Stomach (tissue), 9 donors: ENCODE results near the gene TRAF3. TPM values are rescaled to one million over a fixed set of nuclear protein-coding genes. Genes with fewer than 3 reads are reported as not detected.
"Not testable (repeated sequence)": the region's sequence is repeated elsewhere in the genome, so short reads cannot be mapped to it uniquely, and the experiment has no call there.

Experiments
- DNase-seq, 2 donors: peaks; one replicate each; pipeline versions ENCODE4 v3.0.0 to v3.0.0-alpha.2; 2013 to 2019
- H3K27ac ChIP-seq, 5 donors: fragments of 200-600 bp in 4 of 5; sonication (generic) in 4 of 5; one replicate each; pipeline ENCODE4 v1.5.1; 2013 to 2019; ENCODE audit warnings: mild to moderate bottlenecking in 1 of 5, moderate library complexity in 1 of 5
- H3K27me3 ChIP-seq, 3 donors: fragments of 200-600 bp; sonication (generic); one replicate each; pipeline ENCODE4 v1.5.1; 2017 to 2019; ENCODE audit warnings: mixed run types in 1 of 3
- H3K36me3 ChIP-seq, 4 donors: fragments of 200-600 bp; sonication (generic); 1 replicate in 3 of 4; 2 replicates in 1 of 4; pipeline ENCODE4 v1.5.1; 2016 to 2019
- H3K4me1 ChIP-seq, 4 donors: fragments of 200-600 bp; sonication (generic); one replicate each; pipeline ENCODE4 v1.5.1; 2016 to 2019
- H3K4me3 ChIP-seq, 4 donors: fragments of 200-600 bp; sonication (generic) in 3 of 4; one replicate each; pipeline ENCODE4 v1.5.1; 2016 to 2019; ENCODE audit warnings: mild to moderate bottlenecking in 1 of 4
- H3K9me3 ChIP-seq, 4 donors: fragments of 200-600 bp; sonication (generic); one replicate each; pipeline ENCODE4 v1.5.1; 2016 to 2019
- CTCF ChIP-seq, 7 experiments: fragments of 450-650 bp in 4 of 7; fragments of 200-600 bp in 3 of 7; sonication (generic) in 3 of 7; IDR thresholded peaks; one replicate each; pipeline ENCODE4 v1.5.1; 2016 to 2019; ENCODE audit warnings: antibody characterized with exemption in 7 of 7, control low read depth in 2 of 7, mild to moderate bottlenecking in 1 of 7
- EP300 ChIP-seq: sonication (generic); formaldehyde crosslinking; IDR thresholded peaks from one replicate; pipeline ENCODE4 v1.6.1; 2017; ENCODE audit warnings: antibody characterized with exemption
- POLR2A ChIP-seq, 4 donors: fragments of 450-650 bp; IDR thresholded peaks; one replicate each; pipeline ENCODE4 v1.6.1; 2016; ENCODE audit warnings: antibody characterized with exemption in 4 of 4, control low read depth in 2 of 4, mild to moderate bottlenecking in 1 of 4, moderate library complexity in 1 of 4
- POLR2AphosphoS5 ChIP-seq, 3 donors: sonication (generic); formaldehyde crosslinking; IDR thresholded peaks; one replicate each; pipeline ENCODE4 v1.6.1; 2016; ENCODE audit warnings: antibody characterized with exemption in 3 of 3
- WGBS, 5 donors: extraction: QIAGEN DNeasy Blood & Tissue Kit in 3 of 5; methylation state at CpG; one replicate each; pipeline versions ENCODE4 v1.1.5 to v1.1.7; 2013 to 2018; 5-methylcytosine and 5-hydroxymethylcytosine counted together
- intact Hi-C: fragments of 100-400 bp; cut with DNase I; formaldehyde crosslinking; loops from one replicate; pipeline ENCODE4 v1.15.1; 2023; ENCODE audit warnings: low total_unique reads
- polyA plus RNA-seq, 3 donors: library from polyadenylated mRNA; stranded (reverse); fragments of 200-250 nt; gene quantifications; one replicate each; pipeline ENCODE4 v1.2.3, GENCODE V29; 2013
- total RNA-seq, 5 donors: library from RNA; depleted of rRNA; stranded (reverse); fragments of >200 nt; gene quantifications; one replicate each; pipeline versions ENCODE4 v1.1.0 to v1.2.3, GENCODE V29; 2014 to 2016
- donor health status: healthy with polysubstance abuse.
- donor health status: Bipolar disorder and iron deficiency.
- donor health status: healthy.

The TRAF3 gene
- total and polyA plus RNA-seq, 8 donors: 3.5 to 30.1 (median 6.3) TPM

DNA sequence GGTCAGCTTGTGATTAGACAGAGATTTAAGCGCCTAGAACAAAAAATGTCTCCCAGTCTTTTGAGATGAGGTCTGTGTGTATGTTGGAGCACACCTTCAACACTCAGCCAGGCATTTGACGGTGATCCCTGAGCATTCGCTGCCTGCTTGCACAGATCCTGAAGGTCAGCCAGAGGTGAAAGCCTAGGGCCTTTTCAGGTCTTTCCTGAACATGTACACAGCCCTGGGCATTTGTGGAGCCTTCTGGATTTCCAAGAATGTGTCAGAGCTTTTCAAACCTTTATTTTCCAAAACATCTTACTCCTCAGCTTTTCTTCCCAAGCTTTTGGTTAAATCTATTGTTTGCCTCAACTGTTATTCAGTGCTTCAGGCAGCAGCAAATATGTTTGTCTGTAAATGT, 86.1 kb downstream of the TRAF3 start:
- DNase-seq: no peak
- TF ChIP-seq EP300: no peak
- no peak for TF ChIP-seq POLR2AphosphoS5 (IDR thresholded peaks at IDR 0.05)
- TF ChIP-seq POLR2A (IDR thresholded peaks at IDR 0.05): no peak
- no peak for TF ChIP-seq CTCF (IDR thresholded peaks at IDR 0.05)
- H3K27me3 ChIP-seq: no peaks in the 10 kb centered on the region
- peaks cover 0 to 7% (median 0%) of the 10 kb centered on the region in 4 donors for H3K36me3 ChIP-seq
- H3K27ac ChIP-seq: no peak overlapping the region
- no peaks in the 10 kb centered on the region for H3K4me1 ChIP-seq
- 88 to 93% (median 91%) methylated on average over 3 of the region's 3 CpGs for WGBS, 5 donors
- H3K9me3 ChIP-seq: peaks cover 0 to 17% (median 4%) of the 10 kb centered on the region in 4 donors
- no peak overlapping the region for H3K4me3 ChIP-seq
- intact Hi-C loops: no loop called here

- H3K27ac ChIP-seq, H3K4me3 ChIP-seq, intact Hi-C loops, DNase-seq, H3K4me1 ChIP-seq, H3K27me3 ChIP-seq: not testable (repeated sequence)
- WGBS, 5 donors: 89 to 98% (median 95%) methylated on average over 4 of the region's 4 CpGs
- Histone ChIP-seq H3K36me3 (peaks cover 0 to 17% (median 9%) of the 10 kb centered on the region in 4 donors), H3K9me3 (peaks cover 0 to 17% (median 4%) of the 10 kb centered on the region in 4 donors)
These were observed 88.7 kb downstream of the TRAF3 start for GRCh38 chr14:102865916-102866315.

DNA sequence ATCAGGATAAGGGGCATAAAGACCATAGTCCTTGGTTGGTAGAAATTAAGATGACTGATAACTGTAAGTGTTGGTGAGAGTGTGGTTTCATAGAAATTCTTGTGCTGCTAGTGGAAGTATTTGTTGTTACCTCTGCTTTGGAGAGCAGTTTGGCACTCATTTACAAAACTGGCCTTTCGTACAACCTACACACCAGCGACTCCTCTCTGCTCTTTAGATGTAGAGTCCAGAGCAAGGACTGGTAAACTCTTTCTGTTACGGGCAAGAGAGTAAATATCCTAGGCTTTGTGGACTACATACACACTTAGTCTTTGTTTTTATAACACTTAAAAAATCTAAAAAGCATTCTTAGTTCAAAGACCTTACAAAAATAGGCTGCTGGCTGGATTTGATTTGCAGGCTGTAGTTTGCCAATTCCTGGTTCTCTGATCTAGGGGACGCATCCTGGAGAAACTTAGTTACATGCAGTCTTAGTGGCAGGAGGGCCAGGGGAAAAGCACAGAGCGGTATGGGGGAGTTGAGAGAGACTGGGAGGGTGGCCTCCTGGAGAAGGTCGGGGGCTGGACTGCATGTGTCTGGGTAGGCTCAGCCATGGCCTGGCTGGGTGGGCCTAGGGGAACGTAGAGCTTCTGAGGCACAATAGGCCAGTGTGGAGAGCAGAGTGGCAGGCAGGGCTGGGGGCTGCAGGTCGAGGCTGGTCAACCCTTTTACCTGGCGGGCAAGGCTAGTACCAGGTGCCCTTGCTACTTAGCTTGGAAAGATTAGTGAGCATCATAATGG, 89.9 kb downstream of the TRAF3 start:
- no peaks in the 10 kb centered on the region for H3K27me3 ChIP-seq
- H3K4me3 ChIP-seq: no peak overlapping the region
- H3K4me1 ChIP-seq: no peaks in the 10 kb centered on the region
- H3K27ac ChIP-seq: no peak overlapping the region
- intact Hi-C loops: no loop called here
- 89 to 92% (median 92%) methylated on average over 9 of the region's 9 CpGs for WGBS, 5 donors
- H3K9me3 ChIP-seq: peaks cover 0 to 6% (median 3%) of the 10 kb centered on the region in 4 donors
- H3K36me3 ChIP-seq: peaks cover 5 to 29% (median 21%) of the 10 kb centered on the region in 4 donors
- no peak for TF ChIP-seq POLR2A (IDR thresholded peaks at IDR 0.05)
- no peak for TF ChIP-seq POLR2AphosphoS5 (IDR thresholded peaks at IDR 0.05)
- no peak for TF ChIP-seq EP300
- no peak for TF ChIP-seq CTCF (IDR thresholded peaks at IDR 0.05)
- DNase-seq: no peak

GRCh38 chr14:102867826-102868580, 90.8 kb downstream of the TRAF3 start:
- peak in 1 of 2 donors; percentile 50 for DNase-seq
- no peak overlapping the region for H3K4me3 ChIP-seq
- WGBS, 5 donors: 89 to 95% (median 91%) methylated on average over 14 to 15 of the region's 15 CpGs
- H3K4me1 ChIP-seq: no peaks in the 10 kb centered on the region
- intact Hi-C loops: no loop called here
- H3K36me3 ChIP-seq: peaks cover 8 to 38% (median 29%) of the 10 kb centered on the region in 4 donors
- H3K27ac ChIP-seq: no peak overlapping the region
- no peaks in the 10 kb centered on the region for H3K9me3 ChIP-seq
- TF ChIP-seq POLR2A (IDR thresholded peaks at IDR 0.05) (no peak), CTCF (IDR thresholded peaks at IDR 0.05) (no peak), POLR2AphosphoS5 (IDR thresholded peaks at IDR 0.05) (no peak), EP300 (no peak)
- no peaks in the 10 kb centered on the region for H3K27me3 ChIP-seq
